ENCODE data around the gene NRIP3. TPM values are rescaled to one million over a fixed set of nuclear protein-coding genes. Genes with fewer than 3 reads are reported as not detected.
"Not testable (repeated sequence)": the region's sequence is repeated elsewhere in the genome, so short reads cannot be mapped to it uniquely, and the experiment has no call there.

The NRIP3 gene
- total RNA-seq, 1 experiment from 2014 or later, result 1.9 TPM

DNA sequence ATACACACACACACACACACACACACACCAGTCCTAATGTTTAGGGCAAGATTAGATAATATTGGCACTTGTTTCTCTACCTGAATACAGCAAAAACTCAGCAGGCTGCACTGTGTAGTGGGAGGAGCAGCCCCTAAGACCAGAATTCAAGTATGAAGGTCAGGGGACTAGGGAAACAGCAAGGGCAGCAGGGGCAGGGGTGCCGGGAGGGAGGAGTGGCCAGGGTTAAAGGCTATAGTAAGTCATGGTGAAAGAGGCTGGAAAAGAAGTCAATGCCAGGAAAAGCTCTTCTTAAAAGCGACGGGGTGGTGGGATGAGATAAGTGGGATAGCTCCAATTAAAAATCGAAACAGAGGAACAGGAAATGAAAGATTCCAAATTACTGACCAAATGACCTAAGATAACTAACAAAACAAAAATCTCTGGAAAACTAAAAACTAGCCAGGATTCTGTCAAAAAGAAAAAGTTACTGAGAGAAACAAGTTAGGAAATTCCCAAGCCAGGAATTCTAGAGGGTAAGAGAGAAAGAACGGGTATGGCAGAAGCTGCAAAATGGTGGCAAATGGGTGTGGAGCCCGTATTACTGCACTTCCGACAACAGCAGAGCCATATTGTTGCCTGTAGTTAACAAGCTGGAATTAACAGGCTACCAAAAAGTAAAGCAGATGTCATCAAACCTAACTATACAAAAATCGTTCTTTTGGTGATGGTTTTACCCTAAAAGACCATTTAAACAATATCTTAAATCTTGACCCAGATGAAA is 62.3 kb downstream of the NRIP3 start:
- no peaks in the 10 kb centered on the region for H3K36me3 ChIP-seq (replicated peaks; ENCODE audit: control insufficient read depth, insufficient read depth, low read length)
- no peak overlapping the region for H3K4me3 ChIP-seq (ENCODE audit: insufficient read depth, low read depth, low read length)
- DNase-seq, result no peak
- no peaks in the 10 kb centered on the region for H3K27me3 ChIP-seq (ENCODE audit: control insufficient read depth, insufficient read depth, low read length)

DNA sequence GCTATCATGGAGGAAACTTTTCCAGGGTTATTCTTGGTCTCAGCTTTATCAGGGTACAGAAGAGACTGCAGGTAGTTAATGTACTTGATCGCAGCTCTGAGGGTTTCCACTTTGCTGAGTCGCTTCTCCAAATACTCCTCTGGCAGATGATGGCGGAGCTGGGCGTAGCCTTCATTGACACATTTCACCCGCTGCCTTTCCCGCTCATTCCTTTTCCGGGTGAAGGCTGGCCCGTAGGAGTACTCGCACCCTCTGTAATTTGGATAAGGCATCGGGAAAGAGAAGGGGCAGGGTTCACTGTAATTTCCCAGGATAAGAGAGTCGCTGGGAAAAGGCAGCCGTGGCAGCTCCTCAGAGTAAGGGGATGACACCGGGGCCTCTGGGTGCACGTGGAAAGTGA is 66.1 kb downstream of the NRIP3 start:
- Histone ChIP-seq H3K27me3 (ENCODE audit: control insufficient read depth, insufficient read depth, low read length) (no peaks in the 10 kb centered on the region), H3K4me3 (ENCODE audit: insufficient read depth, low read depth, low read length) (no peak overlapping the region), H3K36me3 (replicated peaks; ENCODE audit: control insufficient read depth, insufficient read depth, low read length) (no peaks in the 10 kb centered on the region)
- no peak for DNase-seq

DNA sequence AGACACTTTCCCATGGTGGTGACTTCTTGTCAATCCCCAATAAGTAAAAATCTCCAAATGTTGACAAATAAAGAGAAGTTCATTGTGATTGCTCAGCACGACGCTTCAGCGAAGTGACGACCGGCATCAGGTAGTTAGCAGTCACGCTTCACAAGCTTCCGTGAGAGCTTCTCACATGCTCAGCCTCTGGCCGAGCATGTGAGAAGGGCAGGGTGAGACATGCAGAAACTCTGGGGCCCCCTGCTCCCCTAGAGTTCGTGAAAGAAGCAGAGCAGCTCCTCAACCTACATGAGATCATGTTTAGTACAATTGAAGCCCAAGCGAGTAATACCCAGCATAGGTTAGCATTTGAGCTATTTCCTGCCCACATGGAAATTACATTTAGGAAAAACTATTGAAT is 66.6 kb downstream of the NRIP3 start:
- Histone ChIP-seq H3K4me3 (ENCODE audit: insufficient read depth, low read depth, low read length) (no peak overlapping the region), H3K27me3 (ENCODE audit: control insufficient read depth, insufficient read depth, low read length) (no peaks in the 10 kb centered on the region), H3K36me3 (replicated peaks; ENCODE audit: control insufficient read depth, insufficient read depth, low read length) (no peaks in the 10 kb centered on the region)
- no peak for DNase-seq

DNA sequence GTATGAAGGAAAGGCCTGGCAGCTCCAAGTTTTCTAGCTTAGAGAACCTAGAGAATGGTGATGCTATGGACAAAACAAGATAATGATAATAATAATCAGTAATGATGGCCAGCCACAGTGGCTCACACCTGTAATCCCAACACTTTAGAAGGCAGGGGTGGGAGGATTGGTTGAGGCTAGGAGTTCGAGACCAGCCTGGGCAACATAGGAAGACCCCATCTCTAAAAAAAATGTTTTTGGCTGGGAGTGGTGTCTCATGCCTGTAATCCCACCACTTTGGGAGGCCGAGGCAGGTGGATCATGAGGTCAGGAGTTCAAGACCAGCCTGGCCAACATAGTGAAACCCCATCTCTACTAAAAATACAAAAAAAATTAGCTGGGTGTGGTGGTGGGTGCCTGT is 68.0 kb downstream of the NRIP3 start:
- not testable (repeated sequence) for H3K4me3 ChIP-seq (ENCODE audit: insufficient read depth, low read depth, low read length); H3K36me3 ChIP-seq (replicated peaks; ENCODE audit: control insufficient read depth, insufficient read depth, low read length); DNase-seq; H3K27me3 ChIP-seq (ENCODE audit: control insufficient read depth, insufficient read depth, low read length)

DNA sequence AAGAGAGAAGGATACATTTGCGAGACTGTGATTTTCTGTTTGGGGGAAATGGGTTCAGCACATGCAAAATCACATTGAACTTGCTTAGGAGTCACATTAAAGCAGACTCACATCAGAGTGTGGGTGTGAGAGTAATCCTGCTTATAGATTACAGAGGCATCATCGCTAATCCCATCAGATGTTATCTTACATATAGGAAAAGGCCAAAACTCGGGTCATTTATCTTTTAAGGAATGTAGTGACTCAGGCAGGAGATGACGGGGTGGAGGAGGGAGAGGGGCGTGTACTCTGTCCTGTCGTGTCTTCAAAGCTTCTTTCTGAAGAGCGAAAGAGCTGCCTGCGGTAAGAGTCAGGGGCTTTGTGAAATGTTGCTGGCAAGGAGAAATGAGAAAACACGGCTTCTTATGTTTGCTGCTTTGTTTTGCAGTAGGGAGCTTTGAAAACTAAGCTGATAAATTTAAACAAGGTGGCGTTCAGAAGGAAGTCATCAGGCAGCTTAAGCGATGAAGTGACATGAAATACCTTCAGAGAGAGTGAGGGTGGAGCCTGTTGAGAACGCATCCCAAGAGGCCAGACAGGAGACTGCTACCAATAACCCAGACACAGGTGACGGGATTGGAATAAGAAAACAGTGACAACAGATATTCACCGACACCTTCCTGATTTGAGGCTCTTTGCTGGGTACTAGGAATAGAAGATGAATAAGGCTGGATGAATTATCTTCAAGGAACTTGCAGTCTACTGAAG is 68.9 kb downstream of the NRIP3 start:
- Histone ChIP-seq H3K27me3 (ENCODE audit: control insufficient read depth, insufficient read depth, low read length) (no peaks in the 10 kb centered on the region), H3K4me3 (ENCODE audit: insufficient read depth, low read depth, low read length) (no peak overlapping the region), H3K36me3 (replicated peaks; ENCODE audit: control insufficient read depth, insufficient read depth, low read length) (no peaks in the 10 kb centered on the region)
- no peak for DNase-seq

DNA sequence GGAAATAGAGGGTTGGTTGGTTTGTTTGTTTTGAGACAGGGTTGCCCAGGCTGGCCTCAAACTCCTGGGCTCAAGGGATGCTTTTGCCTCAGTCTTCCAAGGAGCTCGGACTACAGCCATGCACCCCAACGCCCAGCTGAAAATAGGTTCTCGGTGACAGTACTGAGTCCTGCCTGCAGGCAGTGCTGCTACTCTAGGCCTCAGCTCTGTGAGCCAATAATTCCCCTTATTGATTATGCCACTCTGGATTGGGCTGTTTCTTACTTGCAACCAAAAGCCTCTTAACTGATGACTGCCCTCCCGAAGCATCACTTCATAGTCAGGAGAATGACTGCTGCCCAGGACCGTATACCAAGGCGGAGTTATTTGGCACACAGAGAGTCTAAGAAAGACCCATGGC is 69.9 kb downstream of the NRIP3 start:
- Histone ChIP-seq H3K27me3 (ENCODE audit: control insufficient read depth, insufficient read depth, low read length) (no peaks in the 10 kb centered on the region), H3K4me3 (ENCODE audit: insufficient read depth, low read depth, low read length) (no peak overlapping the region), H3K36me3 (replicated peaks; ENCODE audit: control insufficient read depth, insufficient read depth, low read length) (no peaks in the 10 kb centered on the region)
- DNase-seq, result peak; percentile 51

DNA sequence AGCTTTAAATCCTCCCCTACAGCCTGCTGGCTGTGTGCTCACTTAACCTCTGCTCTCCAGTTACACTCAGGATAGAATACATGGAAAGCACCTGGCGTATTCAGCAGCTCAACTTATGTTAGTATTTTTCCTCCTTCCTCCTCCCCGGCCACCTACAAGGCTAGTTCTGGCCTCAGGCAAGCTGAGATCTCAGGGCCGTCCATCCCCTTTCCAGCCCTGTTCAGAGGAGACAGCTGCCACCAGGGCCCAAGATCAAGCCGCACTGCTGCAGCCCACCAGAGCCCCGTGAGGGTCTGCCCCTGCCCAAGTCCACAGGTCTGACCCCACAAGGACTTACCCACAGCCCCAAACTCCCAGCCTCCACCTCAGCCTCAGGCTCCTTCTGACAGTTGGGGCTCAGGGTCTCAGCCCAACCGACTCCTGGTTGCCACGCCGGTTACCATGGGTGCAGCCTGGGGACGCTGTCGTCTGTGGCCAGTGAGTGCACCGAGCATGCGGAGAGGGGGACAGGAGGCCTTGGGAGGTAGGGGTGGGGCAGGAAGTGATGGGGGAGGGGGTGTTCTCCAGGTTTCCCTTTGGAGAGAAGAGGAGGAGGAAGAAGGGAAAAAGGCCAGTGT is 71.1 kb downstream of the NRIP3 start, which contains the start of gene C11orf16:
Gene C11orf16 (minus strand): TSS at position 384 of the 617 bp plus-strand sequence. CDS start 639 bp downstream, outside the sequence.
- Histone ChIP-seq H3K4me3 (ENCODE audit: insufficient read depth, low read depth, low read length) (no peak within 1 kb of the TSS), H3K27me3 (ENCODE audit: control insufficient read depth, insufficient read depth, low read length) (no peaks in the 10 kb centered on the region), H3K36me3 (replicated peaks; ENCODE audit: control insufficient read depth, insufficient read depth, low read length) (no peaks in the 10 kb centered on the region)
- DNase-seq, result peak; percentile 66

Other genes starting within 250 kb of the NRIP3 start
- gene AKIP1, start 92.8 kb downstream of the NRIP3 start, total RNA-seq (2014; rRNA removed; shearing (Covaris generic)), result 41.8 and 50.3 TPM in 2 replicates
- not detected in 2 replicates for gene C11orf16, start 71.1 kb downstream of the NRIP3 start, total RNA-seq (2014; rRNA removed; shearing (Covaris generic))
- gene ASCL3, start 61.0 kb downstream of the NRIP3 start, total RNA-seq (2014; rRNA removed; shearing (Covaris generic)), result not detected in 2 replicates
- gene TMEM9B, start 39.6 kb downstream of the NRIP3 start, total RNA-seq (2014; rRNA removed; shearing (Covaris generic)), result 8.5 and 9.9 TPM in 2 replicates
- 0.55 and 1.4 TPM in 2 replicates for gene SCUBE2, start 87.6 kb upstream of the NRIP3 start, total RNA-seq (2014; rRNA removed; shearing (Covaris generic))

All from H7 (cell line).